A549 treated with ZK216348 at 1 μM for 4 hours (cell line): Measurements from ENCODE around the gene MRPL28. TPM values are rescaled to one million over a fixed set of nuclear protein-coding genes. Genes with fewer than 3 reads are reported as not detected.

Experiments used
- total RNA-seq: library from RNA; stranded (reverse); fragments of 200-300 nt; extraction: Qiagen RNA extraction; gene quantifications from 5 replicates; pipeline ENCODE4 v1.2.3, GENCODE V29; 2022; ENCODE audit warnings: low read depth

Gene MRPL28
- total RNA-seq = 113 to 136 TPM (median 126 TPM) in 5 replicates

DNA sequence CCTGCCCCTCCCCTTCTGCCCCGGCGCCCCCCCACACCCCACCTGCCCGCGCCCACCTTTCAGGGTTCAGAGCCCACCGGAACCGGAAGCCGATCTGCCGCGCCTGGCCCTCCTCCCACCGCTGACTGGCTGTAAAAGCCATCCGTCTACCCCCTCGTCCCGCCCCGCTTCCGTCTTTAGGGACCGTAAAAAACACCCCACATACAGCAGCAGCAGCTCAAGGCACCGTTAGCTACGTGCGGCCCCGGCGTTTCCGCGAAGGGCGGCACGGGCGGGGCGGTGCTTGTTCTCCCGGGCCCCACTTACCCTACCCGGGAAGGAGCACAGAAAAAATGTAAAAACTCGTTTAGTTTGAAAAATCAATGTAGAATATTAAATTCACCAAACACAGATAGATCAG is at the start of gene MRPL28:
MRPL28 (minus strand) TSS at position 96 of the 400 bp plus-strand sequence. CDS start 320 bp downstream, outside the sequence.

DNA sequence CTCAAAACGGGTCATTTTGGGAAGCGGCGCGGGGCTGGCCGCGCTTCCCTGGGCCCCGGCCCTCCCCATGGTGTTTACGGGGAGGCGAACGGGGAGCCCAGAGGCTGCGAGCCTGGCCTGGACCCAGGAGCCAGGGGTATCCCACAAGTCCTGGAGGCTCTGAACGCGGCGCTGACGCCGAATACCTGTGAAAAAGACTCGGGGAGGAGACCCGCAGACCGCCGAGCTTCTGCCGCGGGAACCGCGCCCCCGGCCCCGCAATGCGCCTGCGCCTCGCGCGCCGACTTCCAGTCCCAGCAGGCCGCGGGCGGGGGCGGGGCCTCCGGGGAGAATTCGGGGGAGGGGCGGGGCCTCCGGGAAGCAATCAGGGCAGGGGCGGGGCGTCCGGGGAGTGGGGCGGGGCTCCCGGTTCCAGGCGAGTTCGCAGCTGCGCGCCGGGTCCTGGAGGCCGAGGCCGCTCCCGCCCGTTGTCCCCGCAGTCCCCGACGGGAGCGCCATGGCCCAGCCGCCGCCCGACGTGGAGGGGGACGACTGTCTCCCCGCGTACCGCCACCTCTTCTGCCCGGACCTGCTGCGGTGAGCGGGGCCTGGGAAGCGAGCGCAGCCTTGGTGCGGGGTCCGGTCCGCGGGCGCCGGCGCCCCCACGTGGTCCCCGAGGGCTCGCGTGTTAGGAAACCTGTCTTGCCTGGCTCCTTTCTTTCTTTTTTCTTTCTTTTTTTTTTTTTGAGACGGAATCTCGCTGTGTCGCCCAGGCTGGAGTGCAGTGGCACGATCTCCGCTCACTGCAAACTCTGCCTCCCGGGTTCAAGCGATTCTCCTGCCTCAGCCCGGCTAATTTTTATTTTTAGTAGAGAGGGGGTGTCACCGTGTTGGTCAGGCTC is 31.4 kb upstream of the MRPL28 start, which contains the start of gene DECR2:
DECR2 (plus strand) TSS at position 418 of the 881 bp plus-strand sequence; CDS start at position 497, 79 bp downstream.

DNA sequence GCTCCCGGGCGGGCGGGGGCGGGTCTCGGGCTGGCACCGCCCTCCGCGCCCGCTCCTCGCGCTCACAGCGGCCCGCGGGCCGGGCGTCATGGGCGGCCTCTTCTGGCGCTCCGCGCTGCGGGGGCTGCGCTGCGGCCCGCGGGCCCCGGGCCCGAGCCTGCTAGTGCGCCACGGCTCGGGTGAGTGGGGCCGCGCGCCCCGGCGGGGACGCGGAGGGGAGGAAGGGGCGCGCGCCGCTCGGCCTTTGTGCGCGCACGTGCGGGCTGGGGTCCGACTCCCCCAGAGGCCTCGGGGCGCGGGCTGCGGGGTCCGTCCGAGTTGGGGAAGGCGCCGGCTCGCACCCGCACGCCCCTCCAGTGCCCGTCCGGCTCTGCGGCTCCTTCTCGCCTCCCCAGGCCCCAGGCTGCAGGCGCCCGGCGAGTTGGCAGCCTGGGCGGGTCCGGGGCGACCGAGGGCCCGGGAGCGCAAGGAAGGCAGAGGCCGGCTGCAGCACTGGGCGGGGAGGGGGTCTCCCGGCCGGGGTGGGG is 26.9 kb upstream of the MRPL28 start, which contains the start of gene NME4:
NME4 (plus strand) TSS at position 65 of the 527 bp plus-strand sequence; CDS start at position 89, 24 bp downstream.

DNA sequence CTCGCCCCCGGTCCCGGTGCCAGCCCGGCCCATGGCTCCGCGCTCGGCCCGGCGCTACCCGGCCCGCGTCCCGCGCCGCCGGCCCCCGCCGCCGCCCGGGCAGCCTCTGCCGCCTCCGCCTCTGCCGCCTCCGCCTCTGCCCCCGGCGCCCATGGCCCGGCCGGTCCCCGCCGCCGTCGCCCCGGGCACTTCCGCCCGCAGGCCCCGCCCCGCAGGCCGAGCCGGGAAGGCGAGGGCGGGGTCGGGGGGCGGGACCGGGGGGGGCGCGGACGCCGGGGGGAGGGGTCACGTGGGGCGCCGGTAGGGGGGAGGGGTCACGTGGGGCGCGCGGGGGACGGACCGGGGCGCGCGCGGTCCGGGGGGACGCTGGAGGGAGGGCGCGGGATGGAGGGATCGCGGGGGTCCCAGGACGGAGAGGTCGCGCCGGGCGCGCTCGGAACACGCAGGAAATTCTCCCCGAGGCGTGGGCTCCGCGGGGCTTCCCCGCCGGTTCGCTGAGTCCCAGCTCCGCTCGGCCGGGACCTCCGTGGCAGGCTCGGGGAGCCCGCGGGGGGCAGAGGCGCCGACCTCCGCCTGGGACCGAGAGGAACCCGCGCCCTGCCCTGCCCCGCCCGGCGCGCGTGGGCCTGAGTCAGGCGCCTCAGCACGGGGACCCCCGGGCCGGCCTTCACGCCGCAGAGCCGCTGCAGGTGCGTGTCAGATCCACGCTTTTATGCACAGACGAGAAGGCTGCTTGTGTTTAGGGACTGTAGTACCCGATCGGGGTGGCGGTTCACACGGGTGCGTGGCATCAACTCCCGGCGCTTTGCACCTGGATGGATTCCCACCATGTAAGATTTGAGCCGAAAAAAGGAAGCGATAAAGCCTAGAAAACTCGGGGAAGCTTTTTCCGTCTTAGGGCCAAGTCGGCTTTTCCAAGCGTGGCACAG is 11.7 kb upstream of the MRPL28 start, which contains the start of gene PGAP6:
PGAP6 (minus strand) TSS at position 190 of the 929 bp plus-strand sequence; CDS start at position 33, 157 bp downstream.

DNA sequence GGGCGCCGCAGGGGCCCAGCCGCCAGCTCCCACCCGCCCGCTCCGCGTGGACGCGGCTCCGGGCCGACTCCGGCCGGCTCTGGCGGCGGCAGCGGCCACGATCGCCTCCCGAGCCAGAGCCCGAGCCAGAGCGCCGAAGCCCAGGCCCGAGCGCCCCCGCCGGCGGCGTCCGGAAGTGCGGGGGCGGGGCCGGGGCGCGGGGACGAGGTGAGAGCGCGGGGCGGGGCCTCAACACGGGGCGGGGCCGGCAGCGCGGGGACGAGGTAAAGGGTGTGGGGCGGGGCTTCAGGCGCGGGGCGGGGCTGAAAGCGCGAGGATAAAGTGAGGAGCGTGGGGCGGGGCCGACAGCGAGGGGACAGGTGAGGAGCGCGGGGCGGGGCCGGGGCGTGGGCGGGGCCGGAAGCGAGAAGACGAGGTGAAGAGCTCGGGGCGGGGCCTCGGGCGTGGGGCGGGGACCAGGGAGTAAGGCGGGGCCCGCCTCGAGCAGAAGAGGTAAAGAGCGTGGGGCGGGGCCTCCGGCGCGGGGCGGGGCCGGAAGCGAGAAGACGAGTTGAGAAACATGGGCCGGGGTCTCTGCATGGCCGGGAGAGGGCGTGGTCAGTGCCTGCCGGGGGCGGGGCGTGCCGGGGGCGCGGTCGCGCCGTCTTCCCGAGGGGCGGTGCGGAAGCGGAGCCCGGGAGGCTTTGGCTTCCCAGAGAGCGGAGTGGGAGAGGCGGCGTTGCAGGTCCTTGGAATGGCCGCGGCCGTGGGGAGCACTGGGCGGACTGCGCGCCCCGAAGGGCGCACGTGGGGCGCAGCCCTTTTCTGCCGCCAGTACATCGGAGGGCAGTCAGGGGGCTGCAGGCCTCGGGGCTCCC is 17.6 kb downstream of the MRPL28 start, which contains the start of gene AXIN1:
AXIN1 (minus strand) TSS at position 177 of the 857 bp plus-strand sequence. CDS start 5,698 bp downstream, outside the sequence.

Other genes with a start within 250 kb of the MRPL28 start
- 17.4 to 33.4 TPM (median 29.2 TPM) in 5 replicates for gene NPRL3, start 231.9 kb downstream of the MRPL28 start, total RNA-seq
- not detected in 5 replicates for gene HBZ, start 217.9 kb downstream of the MRPL28 start, total RNA-seq
- gene HBM, start 204.6 kb downstream of the MRPL28 start, total RNA-seq = not detected in 5 replicates
- gene HBA2, start 197.7 kb downstream of the MRPL28 start, total RNA-seq = 0.79 TPM in 1 of 5 replicates, not detected in the others
- gene HBA1, start 193.9 kb downstream of the MRPL28 start, total RNA-seq = 0.93 to 2.3 TPM (median 1.6 TPM) in 5 replicates
- gene HBQ1, start 190.1 kb downstream of the MRPL28 start, total RNA-seq = 4.3 to 9.0 TPM (median 7.2 TPM) in 5 replicates
- gene LUC7L, start 141.1 kb downstream of the MRPL28 start, total RNA-seq = 39.5 to 57.0 TPM (median 47.1 TPM) in 5 replicates
- gene FAM234A, start 135.7 kb downstream of the MRPL28 start, total RNA-seq = 35.5 to 52.7 TPM (median 48.7 TPM) in 5 replicates
- 2.2 to 7.1 TPM (median 4.4 TPM) in 5 replicates for gene RGS11, start 94.6 kb downstream of the MRPL28 start, total RNA-seq
- gene ARHGDIG, start 89.9 kb downstream of the MRPL28 start, total RNA-seq = 1.2 to 3.4 TPM (median 2.8 TPM) in 5 replicates
- 0.20 to 0.84 TPM (median 0.73 TPM) in 5 replicates for gene PDIA2, start 87.4 kb downstream of the MRPL28 start, total RNA-seq
- gene AXIN1, start 17.8 kb downstream of the MRPL28 start, total RNA-seq = 19.5 to 37.6 TPM (median 34.7 TPM) in 5 replicates
- gene PGAP6, start 11.4 kb upstream of the MRPL28 start, total RNA-seq = 20.4 to 41.0 TPM (median 36.6 TPM) in 5 replicates
- gene NME4, start 26.7 kb upstream of the MRPL28 start, total RNA-seq = 232 to 478 TPM (median 441 TPM) in 5 replicates
- gene DECR2, start 31.3 kb upstream of the MRPL28 start, total RNA-seq = 18.5 to 31.1 TPM (median 25.8 TPM) in 5 replicates
- gene RAB11FIP3, start 55.1 kb upstream of the MRPL28 start, total RNA-seq = 15.0 to 26.7 TPM (median 23.0 TPM) in 5 replicates
- 30.2 to 84.8 TPM (median 76.9 TPM) in 5 replicates for gene CAPN15, start 157.2 kb upstream of the MRPL28 start, total RNA-seq
- gene PRR35, start 189.9 kb upstream of the MRPL28 start, total RNA-seq = 0.11 to 0.20 TPM (median 0.13 TPM) in 4 of 5 replicates, not detected in the other
- gene NHLRC4, start 196.5 kb upstream of the MRPL28 start, total RNA-seq = 0.14 to 0.32 TPM (median 0.19 TPM) in 5 replicates
- gene PIGQ, start 199.4 kb upstream of the MRPL28 start, total RNA-seq = 18.4 to 44.1 TPM (median 36.7 TPM) in 5 replicates
- 9.9 to 20.9 TPM (median 20.2 TPM) in 5 replicates for gene RAB40C, start 219.5 kb upstream of the MRPL28 start, total RNA-seq